ENCODE results near the gene SLC22A4.

SLC22A4 gene

GRCh38 chr5:132344775-132345514 is 50.8 kb downstream of the SLC22A4 start:
- no peak for DNase-seq

- no peak for DNase-seq
Measured at GRCh38 chr5:132353486-132353995, 59.3 kb downstream of the SLC22A4 start.

DNA sequence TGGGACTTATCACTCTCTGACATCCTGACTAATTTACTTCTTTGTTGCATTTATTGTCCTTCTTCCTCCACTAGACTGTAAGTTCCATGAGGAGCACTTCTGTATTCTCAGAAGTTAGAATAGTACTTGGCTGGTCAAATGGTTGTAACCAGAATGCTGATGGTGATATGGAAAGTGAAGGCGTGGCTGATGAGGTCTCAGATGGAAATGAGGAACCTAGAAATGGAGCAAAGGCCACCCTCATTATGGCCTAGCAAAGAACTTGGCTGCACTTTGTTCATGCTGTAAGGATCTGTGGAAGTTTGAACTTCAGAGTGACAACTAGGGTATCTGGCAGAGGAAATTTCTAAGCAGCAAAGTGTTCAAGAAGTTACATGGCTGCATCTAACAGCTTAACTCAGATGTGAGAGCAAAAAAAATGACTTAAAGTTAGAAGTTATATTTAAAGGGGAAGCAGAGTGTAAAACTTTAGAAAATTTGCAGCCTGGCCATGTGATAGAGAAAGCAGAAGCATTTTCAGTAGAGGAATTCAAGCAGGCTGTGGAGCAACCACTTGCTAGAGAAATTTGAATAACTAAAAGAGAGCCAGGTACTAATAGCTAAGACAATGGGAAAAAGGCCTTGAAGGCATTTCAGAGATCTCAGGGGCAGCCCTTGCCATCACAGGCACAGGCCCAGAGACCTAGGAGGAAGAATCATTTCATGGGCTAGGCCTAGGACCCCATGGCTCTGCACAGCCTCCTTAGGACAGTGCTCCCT is 60.4 kb downstream of the SLC22A4 start:
- no peak for DNase-seq

DNA sequence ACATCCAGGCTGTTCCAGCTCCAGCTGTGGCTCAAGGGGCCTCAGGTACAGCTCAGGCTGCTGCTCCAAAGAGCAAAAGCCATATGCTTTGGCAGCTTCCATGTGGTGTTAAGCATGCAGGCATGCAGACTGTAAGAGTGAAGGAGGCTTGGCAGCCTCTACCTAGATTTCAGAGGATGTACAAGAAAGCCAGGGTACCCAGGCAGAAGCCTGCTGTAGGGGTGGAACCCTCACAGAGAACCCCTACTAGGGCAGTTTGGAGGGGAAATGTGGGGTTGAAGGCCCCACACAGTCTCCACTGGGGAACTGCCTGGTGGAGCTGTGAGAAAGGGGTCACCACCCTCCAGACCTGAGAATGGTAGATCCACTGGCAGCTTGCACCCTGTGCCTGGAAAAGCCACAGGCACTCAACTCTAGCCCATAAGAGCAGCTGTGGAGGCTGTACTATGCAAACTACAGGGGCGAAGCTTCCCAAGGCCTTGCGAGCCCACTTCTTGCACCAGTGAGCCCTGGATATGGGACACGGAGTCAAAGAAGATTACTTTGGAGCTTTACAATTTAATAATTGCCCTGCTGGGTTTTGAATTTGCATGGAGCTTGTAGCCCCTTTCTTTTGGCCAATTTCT is 61.1 kb downstream of the SLC22A4 start:
- no peak for DNase-seq

DNA sequence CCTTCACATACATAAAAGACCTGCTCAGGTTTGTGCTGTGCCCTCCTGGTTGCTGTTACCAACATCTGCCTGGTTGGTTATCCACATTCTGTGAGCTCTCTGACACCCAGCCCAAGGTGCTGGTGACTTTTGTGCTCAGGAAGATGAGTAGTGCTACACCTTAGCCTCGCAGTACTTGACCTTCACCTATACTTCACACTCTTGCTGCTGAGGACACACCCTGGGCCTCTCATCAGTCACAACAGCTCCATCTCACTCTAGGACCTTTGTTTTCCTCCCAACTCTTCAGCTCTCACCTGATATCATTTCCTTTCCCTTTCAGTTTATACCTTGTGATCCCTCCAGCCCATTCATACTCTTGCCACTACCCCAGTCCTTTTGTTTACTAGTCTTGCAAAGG is 64.6 kb downstream of the SLC22A4 start:
- DNase-seq = no peak

GRCh38 chr5:132362086-132362485 is 67.9 kb downstream of the SLC22A4 start:
- DNase-seq = no peak

GRCh38 chr5:132363431-132364112 is 69.4 kb downstream of the SLC22A4 start:
- DNase-seq = no peak

GRCh38 chr5:132364319-132364718 is 70.1 kb downstream of the SLC22A4 start:
- DNase-seq = no peak

- DNase-seq = no peak
Measured at GRCh38 chr5:132365213-132365612, 71.0 kb downstream of the SLC22A4 start.

DNA sequence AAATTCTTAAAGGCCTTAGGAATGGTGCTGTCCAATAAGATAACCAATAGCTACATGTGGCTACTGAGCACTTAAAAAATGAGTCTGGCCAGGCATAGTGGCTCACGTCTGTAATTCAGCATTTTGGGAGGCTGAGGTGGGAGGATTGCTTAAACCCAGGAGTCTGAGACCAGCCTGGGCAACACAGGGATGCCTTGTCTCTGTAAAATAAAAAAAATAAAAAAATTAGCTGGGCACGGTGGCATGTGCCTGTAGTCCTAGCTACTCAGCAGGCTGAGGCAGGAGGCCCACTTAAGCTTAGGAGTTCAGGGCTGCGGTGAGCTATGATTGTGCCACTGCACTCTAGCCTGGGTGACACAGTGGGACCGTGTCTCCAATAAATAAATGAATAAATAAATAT is 74.0 kb downstream of the SLC22A4 start:
- DNase-seq = no peak

DNA sequence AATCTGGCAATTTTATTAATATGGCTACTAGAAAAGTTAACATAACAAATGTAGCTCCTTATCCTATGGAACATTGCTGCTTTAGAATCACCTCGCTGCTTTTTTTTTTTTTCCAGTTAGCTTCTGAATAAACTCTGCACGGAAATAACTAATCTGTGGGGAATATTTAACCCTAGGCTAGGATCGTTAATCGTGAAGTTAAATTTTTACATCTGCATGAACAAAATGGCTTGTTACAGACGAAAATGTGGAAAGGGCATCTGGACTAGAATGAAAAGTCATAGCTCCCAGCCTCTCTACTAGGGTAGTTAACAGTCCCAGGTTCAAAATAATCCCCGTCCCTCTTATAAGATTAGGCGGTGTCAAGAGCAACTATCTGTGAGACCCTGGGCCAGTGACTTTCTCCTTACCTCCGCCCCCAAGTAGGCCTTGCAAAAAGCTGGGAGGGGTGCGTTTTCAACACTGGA is 74.8 kb downstream of the SLC22A4 start:
- no peak for DNase-seq

- DNase-seq = peak; percentile 57
Measured at GRCh38 chr5:132369474-132370180, 75.4 kb downstream of the SLC22A4 start, which contains the start of gene SLC22A5. Gene SLC22A5 (plus strand): TSS chr5:132369710. CDS start chr5:132369973, 263 bp downstream.

DNA sequence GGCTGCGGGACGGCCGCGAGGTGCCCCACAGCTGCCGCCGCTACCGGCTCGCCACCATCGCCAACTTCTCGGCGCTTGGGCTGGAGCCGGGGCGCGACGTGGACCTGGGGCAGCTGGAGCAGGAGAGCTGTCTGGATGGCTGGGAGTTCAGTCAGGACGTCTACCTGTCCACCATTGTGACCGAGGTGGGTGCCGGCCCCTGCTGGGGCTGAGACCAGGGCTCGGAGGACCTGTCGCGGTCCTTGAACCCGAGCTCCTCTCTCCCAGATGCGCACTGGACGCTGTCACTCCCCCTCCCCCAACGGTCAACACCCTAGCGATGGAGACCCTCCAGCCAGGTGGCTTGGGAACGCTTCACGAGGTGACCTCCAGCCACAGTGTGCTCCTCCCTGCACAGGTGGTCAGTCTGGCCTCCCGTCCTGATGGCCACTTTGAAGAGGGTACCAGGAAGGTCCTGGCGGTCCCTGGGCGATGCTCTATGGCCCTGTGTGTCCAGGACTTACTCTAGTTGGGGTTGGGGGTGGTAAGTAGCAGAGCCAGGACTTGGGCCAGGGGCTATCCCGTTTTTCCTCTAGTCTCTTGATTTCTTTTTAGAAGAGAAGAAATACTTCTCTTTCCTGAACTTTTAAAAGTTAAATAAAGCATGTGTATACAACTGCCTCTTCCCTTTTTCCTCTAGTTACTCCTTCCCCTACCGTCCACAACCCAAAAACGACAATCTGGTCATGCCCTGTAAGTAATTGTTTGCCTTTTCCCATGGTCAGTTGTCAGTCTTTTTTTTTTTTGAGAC is 76.2 kb downstream of the SLC22A4 start:
- DNase-seq = no peak

- no peak for DNase-seq
Measured at GRCh38 chr5:132370971-132371602, 76.9 kb downstream of the SLC22A4 start.

DNA sequence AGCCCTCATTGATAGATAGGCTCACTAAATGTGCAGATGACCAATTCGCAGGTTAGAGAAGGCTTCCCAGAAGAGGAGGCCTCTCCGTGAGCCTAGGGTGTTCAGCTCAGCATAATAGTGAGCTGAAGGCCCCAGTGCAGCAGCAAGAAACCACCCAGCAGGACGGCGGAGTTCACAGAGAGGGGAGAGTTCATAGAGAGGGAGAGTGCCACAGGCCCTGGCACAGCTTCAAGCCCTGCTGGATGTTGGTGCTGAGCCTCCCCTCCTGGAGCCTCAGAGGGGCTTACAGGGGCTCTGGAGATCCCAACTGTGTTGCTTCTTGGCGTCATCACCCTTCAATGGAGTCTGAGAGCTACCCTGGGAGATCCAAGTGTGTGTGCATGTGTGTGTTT is 77.4 kb downstream of the SLC22A4 start:
- no peak for DNase-seq

- DNase-seq = no peak
Measured at GRCh38 chr5:132372127-132372526, 77.9 kb downstream of the SLC22A4 start.

DNA sequence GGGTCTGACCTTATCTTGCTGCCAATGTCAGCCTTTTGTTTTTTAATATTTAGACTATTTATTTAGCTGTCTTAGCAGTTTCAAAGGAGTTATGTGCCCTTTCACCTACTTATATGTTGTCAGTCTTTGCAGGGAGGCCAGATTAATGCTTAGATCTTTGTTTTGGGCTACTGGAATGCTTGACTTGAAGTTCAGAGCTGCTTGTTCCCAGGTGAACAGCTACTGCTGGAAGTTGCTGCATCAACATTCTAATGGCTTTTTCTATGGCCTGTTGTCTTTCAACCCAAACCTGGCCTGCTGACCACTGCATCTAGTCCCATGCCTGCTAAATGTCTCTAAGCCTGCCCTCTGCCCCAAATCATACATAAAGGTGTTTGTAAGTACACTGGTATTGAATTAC is 78.3 kb downstream of the SLC22A4 start:
- no peak for DNase-seq

DNA sequence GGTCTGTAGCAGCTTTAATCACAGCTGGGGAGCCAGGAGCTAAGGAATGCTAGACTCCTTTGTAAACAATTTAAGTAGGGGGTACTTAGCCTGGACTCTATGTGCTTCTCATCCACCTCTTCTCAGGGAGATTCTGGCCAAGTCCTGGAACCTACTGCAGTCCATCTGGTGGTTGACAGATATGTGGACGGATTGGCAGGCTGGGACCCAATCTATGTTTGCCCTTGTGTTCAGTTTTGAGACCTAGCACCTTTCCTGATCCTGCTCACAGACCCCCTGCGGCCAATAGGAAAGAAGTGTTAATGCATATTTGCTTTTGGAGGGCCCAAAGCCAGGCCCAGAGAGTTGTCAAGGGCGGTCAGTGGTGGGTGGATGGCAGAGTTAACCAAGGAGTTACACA is 81.8 kb downstream of the SLC22A4 start:
- no peak for DNase-seq

GRCh38 chr5:132376694-132377641 is 82.8 kb downstream of the SLC22A4 start:
- DNase-seq = no peak

- no peak for DNase-seq
Measured at GRCh38 chr5:132377738-132378137, 83.5 kb downstream of the SLC22A4 start.

Data from activated T-cell treated with anti-CD3 and anti-CD28 coated beads for 4 hours (primary cell).